Stimulated activated naive CD4-positive, alpha-beta T cell (primary cell): ENCODE data around the gene SLK.
A peak's percentile ranks its signal among the peaks of the same experiment; 100 is the strongest.

ENCODE experiments used
- DNase-seq, 6 experiments: peaks; one replicate each; lab custom pipeline; 2025; lab: John Stamatoyannopoulos, UW

Gene SLK

DNA sequence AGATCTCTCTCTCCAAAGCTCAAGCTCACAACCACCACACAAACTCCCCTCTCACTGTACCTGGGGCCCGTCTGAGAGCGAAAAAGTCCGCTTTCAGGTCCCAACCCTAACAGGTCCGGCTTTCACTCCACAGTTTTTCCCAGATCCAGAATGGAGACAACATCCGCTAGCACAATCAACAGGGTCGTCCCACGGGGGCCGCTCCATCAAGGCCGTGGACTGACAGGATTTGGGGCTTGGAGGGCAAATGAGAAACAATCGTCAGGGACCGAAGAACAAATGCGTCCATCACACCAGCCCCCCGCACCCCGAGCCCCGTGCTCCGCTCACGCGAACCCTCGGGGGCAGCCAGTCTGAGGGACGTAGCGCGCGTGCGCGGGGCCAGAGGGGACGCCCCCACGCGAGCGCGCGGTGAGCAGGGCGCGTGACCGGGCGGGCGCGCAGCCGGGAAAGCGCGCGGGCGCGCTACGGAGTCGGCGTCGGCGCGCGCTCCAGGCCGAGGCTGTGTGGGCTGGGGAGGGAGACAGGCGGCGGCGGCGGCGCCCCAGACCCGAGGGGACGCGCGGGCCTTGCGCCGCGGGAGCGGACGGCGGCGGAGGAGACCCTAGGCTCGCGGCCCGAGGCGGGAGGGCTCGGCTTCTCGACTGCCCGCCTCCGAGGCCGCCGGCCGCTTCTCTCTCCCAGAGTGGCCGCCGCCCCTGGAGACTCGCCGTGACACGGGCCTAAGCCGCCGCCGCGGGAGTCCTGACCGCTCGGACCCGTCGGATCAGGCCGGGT, at the start of gene SLK:
SLK (plus strand) TSS at position 470 of the 777 bp plus-strand sequence. CDS start 606 bp downstream, outside the sequence.
- peak; percentile 70 to 88 (median 77) for DNase-seq

DNA sequence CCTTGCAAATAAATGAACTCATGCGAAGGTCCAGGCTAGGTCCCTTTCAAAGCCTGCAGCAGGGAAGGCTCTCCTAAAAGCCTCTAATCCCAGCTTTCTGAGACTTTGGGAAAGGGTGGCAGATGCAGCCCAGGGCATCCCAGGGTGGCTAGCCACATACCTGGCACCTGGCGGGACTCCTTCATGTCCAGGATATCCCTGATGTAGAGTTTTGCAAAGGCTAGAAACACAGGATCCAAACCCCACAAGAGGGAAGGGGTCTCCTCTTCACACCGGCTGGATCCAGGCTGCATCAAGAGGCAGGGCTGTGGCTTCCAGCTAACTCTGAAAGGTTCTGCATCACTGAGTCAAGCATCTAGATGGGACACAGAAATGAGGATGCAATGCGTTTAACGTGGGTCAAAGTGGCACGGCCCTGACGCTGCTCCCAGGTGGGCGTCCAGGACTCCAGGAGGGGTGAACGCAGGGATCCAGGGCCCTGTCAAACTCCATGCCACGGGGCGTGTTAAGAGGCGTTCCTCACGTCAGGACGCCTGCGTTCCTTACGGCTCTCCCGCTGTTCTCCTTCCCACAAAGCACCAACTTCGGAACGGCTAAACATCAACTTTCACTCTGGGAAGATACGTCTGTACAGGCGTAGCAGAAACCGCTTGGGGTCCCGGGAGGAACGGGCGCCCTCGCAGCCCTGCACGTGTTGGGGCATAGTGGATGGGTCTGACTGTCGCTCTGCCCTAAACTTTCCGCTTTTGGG, 49.5 kb upstream of the SLK start:
- DNase-seq = peak in 1 of 6 experiments; percentile 38

DNA sequence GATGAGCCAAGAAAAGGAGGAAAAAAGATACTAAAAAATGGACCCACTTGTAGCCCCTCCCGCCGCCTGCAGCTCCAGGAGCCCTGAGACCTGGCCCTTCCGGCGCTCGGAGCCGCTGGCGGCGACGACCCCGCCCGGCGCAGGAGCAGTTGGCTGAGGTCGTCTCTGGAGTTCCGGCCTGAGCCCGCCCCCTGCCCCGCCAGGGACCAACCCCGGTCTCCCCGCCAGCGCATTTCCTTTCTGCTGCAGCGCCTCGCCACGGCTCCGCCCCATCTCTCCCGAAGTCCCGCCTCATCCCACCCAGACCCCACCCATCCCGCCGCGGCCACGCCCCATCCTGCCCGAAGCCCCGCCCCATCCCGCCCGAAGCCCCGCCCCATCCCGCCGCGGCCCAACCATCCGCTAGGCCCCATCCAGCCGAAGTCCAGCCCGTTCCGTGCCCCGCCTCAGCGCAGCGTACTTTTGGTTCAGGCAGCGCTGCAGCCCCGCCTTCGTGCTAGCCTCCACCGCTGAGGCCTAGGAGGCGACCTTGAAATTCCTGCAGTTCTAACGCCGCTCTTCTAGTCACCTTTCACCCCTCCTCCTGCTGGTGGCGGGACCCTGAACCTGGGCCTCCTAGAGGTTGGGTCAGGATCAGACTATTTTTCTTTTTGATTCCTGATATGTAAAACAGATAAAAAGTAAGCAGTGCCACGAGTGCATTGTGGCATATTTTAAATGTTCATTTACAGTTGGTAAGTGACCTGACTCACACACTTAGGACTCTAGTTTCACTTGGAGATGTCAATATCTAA, 48.7 kb upstream of the SLK start, which contains the start of gene STN1:
STN1 (minus strand) TSS at position 132 of the 794 bp plus-strand sequence. CDS start 590 bp downstream, outside the sequence.
- DNase-seq = peak; percentile 92 to 94 (median 94)

DNA sequence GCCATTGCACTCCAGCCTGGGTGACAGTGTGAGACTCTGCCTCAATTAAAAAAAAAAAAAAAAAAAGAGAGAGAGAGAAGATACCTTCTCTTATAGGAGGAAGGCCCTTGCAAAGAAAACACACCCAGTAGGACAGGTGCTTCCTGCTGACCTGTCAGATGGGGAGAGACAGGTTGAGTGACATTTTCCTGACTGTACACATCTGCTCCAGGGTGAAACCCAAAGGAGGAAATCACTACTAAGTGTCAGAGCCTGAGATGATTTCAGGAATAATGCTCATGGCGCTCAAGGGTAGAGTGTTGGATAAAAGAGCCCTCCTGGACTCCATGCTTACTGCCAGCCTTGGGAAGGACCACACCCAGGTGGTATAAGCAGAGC, 47.3 kb upstream of the SLK start:
- no peak for DNase-seq

DNA sequence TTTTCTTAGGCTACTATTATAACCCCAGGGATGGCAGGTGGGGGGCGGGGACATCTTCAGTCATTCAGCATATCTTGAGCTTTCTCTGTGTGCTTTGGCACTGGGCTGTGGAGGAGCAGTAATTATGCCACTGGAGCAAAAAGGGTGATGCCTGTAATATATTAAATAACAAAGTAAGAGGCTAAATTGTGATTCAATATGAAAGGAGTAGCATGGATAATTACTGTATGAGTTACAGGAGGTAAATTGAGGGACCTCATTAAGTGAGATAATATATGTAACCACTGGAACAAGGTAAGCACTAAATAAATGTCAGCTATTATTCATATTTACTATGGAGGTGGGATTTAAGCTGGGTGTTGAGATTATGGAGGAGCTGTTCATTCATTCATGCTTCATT, 45.7 kb upstream of the SLK start:
- no peak for DNase-seq

DNA sequence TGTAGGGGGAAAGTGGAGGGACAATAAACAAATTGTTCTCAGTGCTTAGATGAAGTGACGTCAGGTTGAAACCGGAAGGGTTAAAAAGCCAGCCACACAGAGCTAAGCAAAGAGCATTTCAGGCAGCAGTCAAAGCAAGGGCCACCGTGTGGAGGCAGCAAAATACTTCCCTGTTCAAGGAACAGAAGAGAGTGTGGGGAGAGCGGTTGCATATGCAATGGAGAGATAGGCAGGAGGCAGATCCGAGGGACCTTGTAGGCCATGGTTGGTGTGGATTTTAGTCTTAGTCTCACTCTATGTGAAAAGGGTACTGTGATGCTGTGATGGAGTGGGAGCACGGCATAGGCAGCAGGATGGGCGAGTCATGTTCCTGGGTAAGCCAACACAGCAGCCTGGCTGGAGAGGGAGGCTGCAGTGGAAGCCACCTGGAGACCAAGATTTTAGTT, 45.2 kb upstream of the SLK start:
- DNase-seq = peak in 3 of 6 experiments; percentile 13 to 19 (median 14)

DNA sequence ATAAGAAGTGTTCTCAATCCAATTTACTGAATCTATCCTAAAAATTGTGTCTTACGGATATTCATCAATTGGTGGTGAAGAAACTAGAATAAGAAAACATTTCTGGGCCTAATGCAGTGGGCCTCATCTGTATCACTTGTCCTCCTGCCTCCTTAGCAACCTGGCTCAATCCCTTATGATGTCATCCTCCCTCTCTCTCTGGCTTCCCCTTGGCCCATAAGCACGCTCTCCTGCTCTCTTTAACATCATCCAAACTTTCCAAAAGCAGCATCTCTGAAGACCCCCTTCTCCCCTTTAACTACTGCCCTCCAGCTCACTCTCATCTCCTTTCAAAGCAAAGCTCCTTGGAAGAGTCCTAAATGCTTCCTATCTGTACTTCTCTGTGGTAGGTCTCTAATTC, 44.3 kb upstream of the SLK start:
- DNase-seq = no peak

DNA sequence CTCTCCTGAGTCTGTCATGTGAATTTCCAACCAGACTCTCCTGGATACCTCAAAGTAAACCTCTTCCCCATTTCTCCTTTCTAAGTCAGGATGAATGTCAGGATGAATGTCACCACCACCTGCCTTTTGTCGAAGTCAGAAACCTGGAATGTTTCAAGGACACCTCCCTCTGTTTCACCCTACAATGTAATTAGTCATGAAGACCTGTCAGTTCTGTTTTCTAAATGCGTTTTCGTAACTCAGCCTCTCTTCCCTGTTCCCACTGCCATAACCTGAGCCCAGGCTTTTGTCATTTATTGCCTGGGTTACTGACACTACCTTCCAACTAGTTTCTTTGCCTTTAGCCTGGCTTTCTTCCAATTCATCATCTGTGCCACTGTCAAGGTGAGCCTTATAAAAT, 43.4 kb upstream of the SLK start:
- no peak for DNase-seq

DNA sequence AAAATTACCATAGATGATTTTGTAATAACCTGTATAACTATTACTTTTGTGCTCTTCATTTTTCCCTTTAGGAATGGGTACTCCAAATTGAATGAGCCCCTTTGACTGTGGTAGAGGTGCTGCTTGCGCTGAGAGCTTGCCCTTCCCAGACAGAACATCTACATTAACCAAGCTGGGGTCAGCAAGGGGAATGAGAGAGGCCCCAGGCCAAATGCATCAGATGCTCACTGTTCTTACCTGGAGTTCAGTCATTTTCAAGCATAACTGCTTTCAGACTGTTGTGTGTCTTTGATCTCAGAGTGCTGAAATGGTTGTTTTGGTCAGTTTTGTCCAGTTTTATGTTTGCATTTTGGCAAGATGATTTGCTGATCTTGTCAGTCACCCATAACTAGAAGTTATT, 41.3 kb upstream of the SLK start:
- no peak for DNase-seq

DNA sequence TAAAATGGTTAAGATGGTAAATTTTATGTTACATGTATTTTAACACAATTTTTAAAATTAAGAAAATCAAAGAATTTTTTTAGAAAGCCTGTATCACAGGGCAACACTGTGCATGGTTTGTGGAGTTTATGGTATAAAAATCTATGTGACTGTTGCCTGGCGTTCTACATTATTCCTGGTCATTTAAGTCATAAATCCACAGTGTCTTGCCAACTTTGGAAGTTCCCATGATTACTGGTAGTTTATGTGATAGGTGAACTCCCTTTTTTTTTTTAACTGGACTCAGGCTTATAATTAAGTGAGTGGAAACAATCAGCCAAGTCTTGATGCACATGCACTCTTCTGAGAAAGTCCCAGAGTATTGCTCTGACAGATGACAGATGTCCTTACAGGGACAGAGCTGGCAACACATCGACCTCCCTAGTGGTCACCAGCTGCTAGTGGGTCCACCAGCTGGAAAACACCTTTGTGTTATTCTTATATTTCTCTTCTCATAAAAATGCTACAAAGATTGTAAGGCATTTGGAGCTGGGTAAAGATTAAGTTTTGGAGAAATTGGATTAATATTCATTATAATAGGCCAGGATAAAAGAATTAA, 40.1 kb upstream of the SLK start:
- DNase-seq = no peak

DNA sequence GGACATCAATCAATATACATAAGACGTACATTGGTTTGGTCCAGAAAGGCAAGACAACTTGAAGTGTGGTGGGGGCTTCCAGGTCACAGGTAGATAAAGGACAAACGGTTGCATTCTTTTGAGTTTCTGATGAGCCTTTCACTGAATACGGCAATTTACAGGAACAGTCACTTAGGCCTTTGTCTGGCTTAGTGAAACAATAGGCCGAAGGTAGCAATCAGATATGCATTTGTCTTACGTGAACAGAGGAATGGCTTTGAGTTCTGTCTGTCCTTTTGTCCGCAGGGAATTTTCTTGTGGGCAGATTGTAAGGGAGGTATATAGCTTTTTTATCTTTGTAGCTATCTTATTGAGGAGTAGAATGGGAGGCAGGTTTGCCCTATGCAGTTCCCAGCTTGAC, 38.2 kb upstream of the SLK start:
- DNase-seq = no peak

DNA sequence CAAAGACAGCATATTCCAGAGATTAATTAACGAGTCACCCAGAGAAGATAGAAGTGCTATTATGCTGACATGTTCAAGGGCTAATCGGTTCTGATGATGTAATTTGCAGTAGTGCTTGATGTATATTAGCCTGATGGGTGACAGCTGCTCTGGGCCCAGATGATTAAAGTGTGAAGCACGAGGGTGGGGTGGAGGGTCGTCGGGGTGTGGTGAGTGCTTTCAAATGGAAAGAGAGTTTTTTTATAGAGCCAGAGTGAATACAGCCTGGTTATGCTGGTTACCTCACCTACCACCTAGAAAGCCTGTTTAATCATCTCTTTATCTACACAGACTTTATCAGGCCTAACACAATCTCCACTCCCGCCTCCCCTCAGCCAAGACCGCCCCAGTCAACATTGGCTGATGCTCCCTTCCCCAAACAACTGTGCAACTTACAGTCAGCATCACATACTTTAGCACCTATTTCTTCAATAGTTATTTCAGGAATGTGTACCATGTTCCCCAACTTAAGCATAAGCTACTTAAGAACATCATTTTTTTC, 37.5 kb upstream of the SLK start:
- DNase-seq = no peak

DNA sequence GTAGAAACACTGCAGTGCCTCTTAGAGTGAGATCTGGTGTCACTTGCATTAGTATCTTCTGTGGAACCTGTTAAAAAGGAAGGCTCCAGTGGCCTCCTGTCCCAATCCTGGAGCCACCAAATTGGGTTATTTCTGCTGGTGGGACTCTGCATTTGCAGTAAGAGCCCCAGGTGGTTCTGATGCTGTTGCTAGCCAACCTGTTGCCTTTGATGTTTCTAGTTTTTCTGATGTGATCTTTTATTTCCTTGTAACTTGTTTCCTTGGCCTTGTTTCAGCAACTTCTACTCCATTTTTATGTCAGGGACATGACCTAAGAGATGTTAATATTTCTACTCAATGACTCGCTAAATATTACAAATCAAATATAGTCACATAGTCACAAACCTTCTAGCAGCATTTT, 36.5 kb upstream of the SLK start:
- DNase-seq = no peak

DNA sequence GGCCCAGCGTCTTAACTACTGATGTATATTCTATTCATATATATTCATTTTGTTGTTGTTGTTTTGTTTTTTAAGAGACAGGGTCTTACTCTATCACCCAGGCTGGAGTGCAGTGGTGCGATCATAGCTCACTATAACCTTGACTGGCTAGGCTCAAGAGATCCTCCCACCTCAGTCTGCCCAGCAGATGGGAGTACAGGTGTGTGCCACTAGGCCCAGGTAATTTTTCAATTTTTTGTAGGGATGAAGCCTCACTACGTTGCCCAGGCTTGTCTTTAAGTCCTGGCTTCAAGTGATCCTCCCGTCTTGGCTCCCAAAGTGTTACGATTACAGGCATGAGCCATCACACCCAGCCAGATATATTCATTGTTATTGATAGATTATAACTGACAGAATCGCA, 36.1 kb upstream of the SLK start:
- no peak for DNase-seq

DNA sequence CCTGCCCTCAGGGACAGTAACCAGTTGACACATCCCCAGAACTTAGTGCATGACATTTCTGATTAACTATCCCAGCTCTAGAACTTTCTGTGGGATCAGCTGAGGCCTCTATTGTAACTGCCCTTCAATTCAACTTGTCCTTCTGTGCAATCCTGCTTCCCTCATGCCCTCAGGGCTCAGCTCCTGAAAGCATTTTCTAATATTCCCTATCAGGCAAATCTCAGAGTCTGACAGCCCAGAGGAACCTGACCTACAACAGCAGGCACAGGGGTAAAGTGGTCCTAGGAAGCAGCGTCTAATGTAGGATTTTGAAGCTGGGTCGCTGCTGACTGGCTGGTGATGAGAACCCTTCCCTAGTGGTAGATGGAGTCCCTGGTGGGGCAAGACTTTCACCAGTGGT, 35.3 kb upstream of the SLK start:
- no peak for DNase-seq

DNA sequence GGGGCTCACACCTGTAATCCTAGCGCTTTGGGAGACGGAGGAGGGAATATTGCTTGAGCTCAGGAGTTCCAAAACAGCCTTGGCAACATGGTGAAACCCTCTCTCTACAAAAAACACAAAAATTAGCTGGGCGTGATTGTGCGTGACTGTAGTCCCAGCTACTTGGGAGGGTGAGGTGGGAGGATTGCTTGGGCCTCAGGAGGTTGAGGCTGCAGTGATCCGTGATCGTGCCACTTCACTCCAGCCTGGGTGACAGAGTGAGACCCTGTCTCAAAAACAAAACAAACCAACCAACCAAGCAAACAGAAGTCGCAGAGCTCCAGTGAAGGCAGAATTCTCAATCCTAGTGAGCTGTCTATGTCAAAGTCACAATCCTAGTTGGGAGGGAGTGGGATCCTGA, 34.7 kb upstream of the SLK start:
- DNase-seq = no peak

DNA sequence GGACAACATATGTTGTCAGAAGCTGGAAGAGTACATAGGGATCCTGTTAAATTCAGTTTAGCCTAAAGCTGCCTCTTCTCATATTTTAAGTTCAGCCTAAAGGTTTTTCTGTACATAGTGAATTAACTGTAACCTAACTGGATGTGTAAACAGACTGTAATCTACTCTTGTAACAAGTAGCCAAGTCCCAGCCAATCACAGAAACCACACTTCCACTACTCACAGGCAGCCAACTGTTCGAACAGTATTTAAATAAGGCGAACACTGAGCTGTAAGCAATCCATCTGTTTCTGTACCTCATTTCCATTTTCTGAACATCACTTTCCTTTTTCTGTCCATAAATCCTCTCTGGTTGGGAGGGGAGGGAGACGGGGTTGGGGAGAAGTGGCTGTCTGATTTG, 34.0 kb upstream of the SLK start:
- no peak for DNase-seq

DNA sequence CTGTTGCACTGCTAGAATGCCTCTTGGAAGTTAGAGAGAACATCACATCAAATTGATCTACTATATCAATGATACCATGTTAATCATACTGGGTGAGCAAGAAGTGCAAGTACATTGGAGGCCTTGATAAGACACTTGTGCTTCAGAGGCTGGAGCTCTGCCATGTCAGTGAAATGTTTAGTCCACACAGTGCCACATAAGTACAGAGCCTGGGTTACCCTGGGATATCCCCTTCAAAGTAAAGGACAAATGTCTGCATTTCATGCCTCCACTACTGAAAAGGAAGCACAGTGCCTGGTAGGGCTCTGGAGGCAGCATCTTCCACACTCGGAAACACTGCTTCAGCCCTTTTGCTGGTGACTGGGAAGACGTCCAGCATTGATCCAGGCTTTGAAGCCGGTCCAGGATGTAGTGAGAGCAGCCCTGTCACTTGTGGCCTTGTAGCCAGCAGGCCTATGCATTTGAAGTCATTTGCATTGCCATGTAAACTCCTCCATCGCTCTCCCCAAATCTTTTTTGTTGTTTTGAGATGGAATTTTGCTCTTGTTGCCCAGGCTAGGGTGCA, 33.3 kb upstream of the SLK start:
- DNase-seq = no peak

DNA sequence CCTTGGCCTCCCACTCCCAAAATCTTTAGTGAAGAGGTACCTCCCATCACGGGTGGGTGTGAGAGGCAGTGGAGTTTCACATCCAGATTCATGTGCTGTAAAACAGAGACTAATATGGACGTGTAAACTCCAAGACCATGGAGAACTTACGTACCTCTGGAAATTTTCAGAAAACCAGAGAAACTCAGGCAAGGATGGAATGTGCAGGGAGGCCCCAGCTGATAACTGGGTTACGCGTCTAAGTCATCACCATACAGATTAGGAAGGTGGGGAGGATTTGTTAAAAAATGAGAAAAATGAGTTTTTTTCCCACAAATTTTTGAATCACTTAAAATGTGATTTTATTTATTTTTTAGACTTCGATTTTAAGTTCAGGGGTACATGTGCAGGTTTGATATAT, 32.6 kb upstream of the SLK start:
- DNase-seq = no peak

DNA sequence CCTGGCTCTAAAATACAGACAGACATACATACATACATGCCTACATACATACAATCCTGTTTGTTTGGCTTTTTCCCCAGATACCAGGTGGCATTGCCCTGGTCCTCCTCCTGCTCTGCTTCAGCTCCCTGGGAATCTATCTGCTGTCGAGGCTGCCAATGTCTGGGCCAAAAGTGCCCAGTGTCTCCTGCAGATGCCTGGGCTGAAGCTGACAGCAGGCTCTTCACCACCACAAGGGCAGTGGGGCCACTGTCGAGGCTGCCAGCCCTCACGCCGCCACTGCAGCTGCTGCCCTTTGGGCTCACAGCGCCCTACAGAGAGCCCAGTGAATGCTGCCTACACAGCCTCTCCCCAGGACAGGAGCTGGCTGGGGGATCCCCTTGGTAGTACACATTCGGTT, 30.9 kb upstream of the SLK start:
- DNase-seq = no peak

DNA sequence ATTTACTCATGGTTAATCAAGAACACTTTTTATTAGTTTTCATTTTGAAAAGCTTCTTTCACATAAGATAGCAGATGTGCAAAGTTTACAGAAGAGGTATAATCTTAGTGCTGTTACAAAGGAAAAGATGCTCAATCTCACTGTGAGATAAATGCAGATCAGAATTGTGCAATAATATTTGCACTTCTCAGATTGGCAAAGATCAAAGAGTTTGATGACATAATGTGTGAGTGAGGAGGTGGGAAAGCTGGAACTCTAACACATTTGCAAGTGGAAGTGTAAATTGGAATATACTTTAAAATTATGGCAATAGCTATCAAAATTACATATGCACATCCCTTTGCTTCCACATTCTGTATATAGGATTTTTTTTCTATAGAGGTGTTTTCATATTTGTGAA, 27.4 kb upstream of the SLK start:
- DNase-seq = no peak

DNA sequence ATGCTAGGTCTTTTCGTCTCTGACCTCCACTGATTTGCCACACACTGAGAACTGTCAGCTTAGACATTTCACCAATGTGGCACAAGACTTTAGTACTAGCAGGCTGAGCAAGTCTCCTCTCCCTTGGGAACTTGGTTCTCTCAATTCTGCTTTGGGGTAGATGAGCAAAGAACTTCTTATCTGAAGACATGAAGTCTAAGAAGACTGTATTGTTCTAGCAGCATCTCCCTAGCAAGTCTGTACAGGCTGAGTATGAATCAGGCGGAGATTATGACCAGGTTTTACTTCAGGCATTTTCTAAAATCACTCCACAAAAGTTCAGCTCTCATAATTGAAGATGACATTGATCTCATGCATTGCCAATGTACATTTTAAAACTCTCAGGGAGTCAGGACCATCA, 25.1 kb upstream of the SLK start:
- no peak for DNase-seq
